Stimulated activated CD8-positive, alpha-beta memory T cell treated with anti-CD3 and anti-CD28 coated beads, Interleukin-12 subunit alpha, Interleukin-12 subunit beta, amount 100 ng/mL, for 1 hour (primary cell): ENCODE measurements around the gene THSD4.
"Not testable (repeated sequence)": the region's sequence is repeated elsewhere in the genome, so short reads cannot be mapped to it uniquely, and the experiment has no call there.

ENCODE experiments used
- DNase-seq: peaks from one replicate; pipeline ENCODE4 v3.0.0-alpha.2; 2020; ENCODE audit warnings: low read depth

THSD4 gene

DNA sequence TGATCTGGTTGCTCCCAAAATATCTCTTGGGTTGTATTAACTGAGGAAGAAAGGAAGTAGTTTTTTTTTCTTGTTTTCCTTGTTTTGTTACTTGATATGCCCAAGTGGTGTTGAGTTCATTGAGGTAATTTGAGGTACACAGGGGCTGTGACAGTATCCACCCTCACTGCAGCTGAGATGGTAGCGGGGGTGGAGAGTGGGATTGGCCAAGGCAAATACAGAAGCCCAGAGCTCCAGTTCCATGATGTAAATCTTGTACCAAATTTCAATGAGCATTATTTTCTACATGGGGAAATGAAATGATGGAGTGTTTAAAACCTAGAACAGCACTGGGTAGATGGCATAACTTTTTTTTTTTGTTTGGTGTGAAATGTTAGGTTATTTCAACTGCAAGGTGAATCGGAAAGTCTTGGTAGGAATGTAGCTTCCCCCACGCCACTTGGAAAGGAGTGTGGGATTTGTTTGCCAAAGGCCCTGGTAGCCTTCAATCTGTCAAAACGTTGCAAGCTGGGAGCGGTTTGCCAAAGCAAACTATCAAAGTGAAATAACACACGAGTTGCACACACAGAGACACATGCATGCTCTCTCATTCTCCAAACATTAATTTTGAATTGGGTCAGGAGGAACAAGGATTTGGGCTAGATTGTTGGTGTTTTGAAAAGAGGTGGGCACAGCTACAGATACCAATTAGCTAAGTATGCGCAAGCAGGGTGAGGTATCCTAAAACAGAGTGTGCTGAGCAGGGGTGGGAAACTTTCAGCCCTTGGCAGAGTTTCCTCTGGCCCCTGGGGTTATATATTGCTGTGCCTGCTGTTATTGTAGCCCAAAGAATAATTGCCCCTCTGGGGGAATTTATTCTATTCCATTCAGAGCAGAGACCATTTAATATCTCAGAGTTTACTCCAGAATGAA, 34.6 kb downstream of the THSD4 start:
- no peak for DNase-seq

- no peak for DNase-seq
Observed at GRCh38 chr15:71151081-71151480, 35.8 kb downstream of the THSD4 start.

- DNase-seq = no peak
Observed at GRCh38 chr15:71152542-71152941, 37.3 kb downstream of the THSD4 start.

DNA sequence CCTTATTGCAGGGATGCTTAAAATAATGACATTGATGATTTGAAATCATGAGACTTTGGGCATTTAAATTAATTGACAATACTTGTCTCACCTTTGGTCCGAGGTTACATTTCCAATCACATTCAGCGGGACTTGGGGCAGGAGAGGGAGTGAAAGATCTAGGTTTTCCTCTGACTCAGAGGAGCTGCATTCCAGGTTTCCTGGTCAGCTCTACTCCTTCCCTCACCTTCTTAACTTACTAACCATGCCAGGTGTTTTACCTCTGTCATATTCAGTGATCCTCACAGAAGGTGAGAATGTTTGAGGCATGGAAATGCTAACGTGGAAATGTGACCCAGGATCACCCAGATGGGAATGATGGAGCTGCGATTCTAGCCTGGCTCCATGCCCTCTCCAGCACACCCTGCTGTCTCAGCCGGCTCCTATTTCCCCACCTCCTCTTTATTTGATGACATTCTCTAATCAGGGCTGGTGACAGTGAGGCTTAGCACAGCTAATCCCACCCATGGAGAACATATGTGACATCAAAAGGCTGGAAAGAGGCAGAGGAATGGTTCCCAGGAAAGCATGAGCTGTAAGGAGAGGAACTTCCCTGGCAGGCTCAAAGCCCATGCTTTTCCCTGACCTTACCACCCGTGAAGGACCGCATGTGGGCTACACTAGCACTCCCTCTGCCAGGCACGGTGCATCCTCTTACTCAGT, 38.7 kb downstream of the THSD4 start:
- no peak for DNase-seq

- DNase-seq = no peak
Observed at GRCh38 chr15:71154607-71155200, 39.4 kb downstream of the THSD4 start.

- no peak for DNase-seq
Observed at GRCh38 chr15:71155534-71155933, 40.3 kb downstream of the THSD4 start.

DNA sequence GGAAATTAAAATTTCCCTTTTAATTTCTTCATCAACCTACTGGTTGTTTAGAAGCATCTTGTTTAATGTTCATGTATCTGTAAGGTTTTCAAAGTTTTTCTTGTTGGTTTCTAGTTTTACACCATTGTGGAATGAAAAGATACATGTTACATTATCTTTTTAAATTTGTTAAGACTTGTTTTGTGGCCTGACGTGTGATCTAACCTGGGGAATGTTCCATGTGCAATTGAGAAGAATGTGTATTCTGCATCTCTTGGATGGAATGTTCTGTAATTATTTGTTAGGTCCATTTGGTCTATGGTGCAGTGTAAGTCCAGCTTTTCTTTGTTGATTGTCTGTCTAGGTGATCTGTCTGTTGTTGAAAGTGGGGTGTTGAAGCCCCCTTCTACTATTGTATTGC, 45.7 kb downstream of the THSD4 start:
- DNase-seq = no peak

- DNase-seq = no peak
Observed at GRCh38 chr15:71162309-71162708, 47.0 kb downstream of the THSD4 start.

DNA sequence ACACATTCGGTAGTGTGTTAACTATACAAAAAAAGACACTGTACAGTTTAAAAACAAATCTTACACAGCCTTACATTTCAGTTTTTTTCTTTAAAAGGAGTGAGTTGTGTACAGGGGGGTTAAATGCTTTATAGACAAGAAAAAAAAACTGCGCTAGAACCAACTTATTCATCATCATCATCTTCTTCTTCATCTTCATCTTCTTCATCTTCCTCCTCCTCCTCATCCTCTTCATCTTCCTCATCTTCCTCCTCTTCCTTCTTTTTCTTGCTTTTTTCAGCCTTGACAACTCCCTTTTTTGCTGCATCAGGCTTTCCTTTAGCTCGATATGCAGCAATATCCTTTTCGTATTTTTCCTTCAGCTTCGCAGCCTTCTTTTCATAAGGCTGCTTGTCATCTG, 49.3 kb downstream of the THSD4 start:
- not testable (repeated sequence) for DNase-seq

DNA sequence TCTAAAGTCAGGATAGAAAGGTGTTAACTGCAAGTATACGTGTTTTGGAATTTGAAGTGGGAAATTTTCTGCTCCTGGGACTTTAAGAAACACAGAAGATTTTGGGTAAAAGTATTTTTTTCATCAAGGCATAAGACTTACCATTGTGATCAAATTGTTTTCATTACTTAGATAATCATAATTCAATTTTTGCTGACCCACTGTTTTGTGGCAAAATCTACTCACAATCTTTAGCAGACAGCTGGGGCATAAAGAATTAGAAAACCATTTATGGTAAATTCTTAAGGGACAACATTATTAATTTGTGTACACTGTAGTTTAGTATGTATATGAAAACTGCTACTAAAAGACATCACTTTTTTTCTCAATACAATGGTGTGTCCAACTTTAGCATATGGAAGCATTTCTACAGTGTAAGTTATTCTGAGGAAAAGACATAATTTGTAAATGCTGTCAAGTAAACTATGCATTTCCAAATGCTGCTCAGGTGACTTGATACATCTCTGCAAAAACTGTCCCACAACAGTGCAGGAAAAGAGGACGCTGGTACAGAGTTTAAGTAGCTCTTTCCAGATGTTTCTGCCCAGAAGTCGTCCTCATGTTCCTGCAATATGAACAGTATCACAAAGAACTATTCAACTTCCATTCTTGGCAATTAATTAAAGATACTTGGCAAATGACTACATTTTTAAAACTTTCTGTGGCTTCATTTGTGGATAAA, 52.3 kb downstream of the THSD4 start:
- no peak for DNase-seq

- no peak for DNase-seq
Observed at GRCh38 chr15:71168166-71168834, 53.0 kb downstream of the THSD4 start.

DNA sequence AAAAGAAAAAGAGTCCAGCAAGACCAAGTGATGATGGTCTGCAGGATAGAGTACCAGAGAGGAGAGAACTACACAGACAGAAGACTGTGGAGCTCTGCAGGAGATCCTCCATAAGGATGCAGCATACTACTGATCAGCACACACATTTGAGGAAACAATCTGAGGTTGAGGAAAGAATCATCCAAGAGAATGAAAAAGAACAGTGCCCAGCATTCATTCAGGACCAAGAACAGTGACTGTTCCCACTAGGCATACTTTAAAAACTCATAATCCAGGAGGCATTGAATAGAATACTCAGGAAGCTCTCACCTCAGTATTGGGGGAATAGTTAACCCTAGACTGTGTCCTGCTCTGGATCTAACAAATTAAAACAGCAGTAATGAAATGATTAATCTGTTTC, 54.9 kb downstream of the THSD4 start:
- no peak for DNase-seq

DNA sequence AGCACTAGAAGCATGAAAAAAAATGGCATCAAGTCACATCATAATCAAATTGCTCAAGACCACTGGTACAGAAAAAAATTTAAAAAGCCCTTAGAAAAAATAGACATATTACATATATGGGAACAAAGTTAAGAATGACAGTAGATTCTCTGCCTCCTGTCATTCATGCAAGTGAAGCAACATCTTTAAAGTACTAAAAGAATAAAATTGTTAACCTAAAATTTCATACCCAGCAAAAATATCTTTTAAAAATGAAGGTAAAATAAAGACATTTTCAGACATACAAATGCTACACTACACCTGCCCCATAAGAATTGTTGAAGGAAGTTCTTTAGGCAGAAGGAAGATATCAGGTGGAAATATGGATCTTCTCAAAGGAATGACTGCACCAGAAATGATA, 55.9 kb downstream of the THSD4 start:
- DNase-seq = no peak

GRCh38 chr15:71174360-71174759, 59.1 kb downstream of the THSD4 start:
- not testable (repeated sequence) for DNase-seq

- no peak for DNase-seq
Observed at GRCh38 chr15:71180986-71181853, 65.9 kb downstream of the THSD4 start.

- no peak for DNase-seq
Observed at GRCh38 chr15:71182522-71182921, 67.3 kb downstream of the THSD4 start.

DNA sequence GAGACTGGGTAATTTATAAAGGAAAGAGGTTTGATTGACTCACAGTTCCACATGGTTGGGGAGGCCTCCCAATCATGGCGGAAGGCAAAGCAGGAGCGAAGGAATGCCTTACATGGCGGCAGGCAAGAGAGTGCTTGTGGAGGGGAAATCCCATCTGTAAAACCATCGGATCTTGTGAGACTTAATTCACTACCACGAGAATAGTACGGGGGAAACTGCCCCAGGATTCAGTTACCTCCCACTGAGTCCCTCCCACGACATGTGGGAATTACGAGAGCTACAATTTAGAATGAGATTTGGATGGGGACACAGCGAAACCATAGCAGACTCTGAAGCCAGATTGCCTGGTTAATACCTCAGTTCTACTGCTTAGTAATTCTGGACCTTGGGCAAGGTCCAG, 67.8 kb downstream of the THSD4 start:
- DNase-seq = no peak

- no peak for DNase-seq
Observed at GRCh38 chr15:71185706-71186105, 70.4 kb downstream of the THSD4 start.

- DNase-seq = no peak
Observed at GRCh38 chr15:71186267-71186666, 71.0 kb downstream of the THSD4 start.

DNA sequence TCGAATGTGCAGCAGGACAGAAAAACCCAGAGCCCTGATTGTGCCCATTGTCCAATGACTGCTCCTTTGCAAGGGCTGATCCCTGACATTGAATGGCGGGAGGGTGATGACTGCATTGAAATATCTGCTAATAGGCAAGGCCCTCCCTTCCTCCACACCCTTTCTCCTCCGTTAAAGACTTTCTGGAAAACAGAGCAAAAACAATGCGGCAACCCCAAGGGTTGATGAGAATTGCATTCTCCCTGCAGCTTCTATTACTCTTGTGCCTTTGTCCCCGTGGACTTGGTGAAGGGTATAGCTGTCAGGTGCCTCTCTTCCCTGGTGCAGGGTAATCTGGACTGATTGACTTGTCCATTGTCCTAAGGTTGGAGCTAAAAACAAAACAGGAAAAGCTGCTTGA, 71.8 kb downstream of the THSD4 start:
- no peak for DNase-seq

DNA sequence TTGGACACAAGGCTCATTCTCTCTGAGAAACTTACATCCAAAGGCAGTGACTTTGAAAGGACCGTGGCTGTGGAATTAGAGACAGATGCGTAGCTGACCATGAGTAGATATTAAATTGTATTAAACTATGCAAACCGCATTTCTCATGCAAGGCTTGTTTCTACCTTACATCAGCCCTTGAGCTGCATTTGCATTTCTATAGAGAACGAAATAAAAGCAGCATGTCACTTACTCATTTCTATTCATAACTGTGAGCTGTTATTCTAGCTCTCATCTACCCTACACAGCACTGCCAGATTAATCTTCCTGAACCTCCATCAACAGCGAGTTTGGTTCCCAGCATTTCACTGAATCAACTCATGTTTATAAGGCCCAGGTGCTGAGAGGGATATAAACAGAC, 72.3 kb downstream of the THSD4 start:
- DNase-seq = no peak
